Lung (tissue), 13 donors: ENCODE measurements around the gene TMEM213. TPM values are rescaled to one million over a fixed set of nuclear protein-coding genes. Genes with fewer than 3 reads are reported as not detected.

Experiments
- ATAC-seq: fragments of 200-7000 bp; cut with Tn5 transposase; one replicate; pipeline ENCODE4 v1.9.1; 2020; ENCODE audit warnings: moderate number of reproducible peaks; ENCODE audit not compliant: insufficient read depth, low FRiP score
- DNase-seq, 3 donors: peaks; one replicate each; pipeline ENCODE4 v3.0.0-alpha.2; 2013 to 2017
- H3K27ac ChIP-seq, 2 donors: one replicate each; pipeline ENCODE4 v1.5.1; 2013; ENCODE audit warnings: mild to moderate bottlenecking in 2 of 2, moderate library complexity in 2 of 2, control low read depth in 1 of 2, inconsistent platforms in 1 of 2, low read depth in 1 of 2, low read length in 1 of 2
- H3K27me3 ChIP-seq, 3 donors: one replicate each; pipeline ENCODE4 v1.5.1; 2013; ENCODE audit warnings: low read length in 2 of 3; ENCODE audit not compliant: control insufficient read depth in 3 of 3, insufficient read depth in 3 of 3
- H3K36me3 ChIP-seq, 4 donors: one replicate each; pipeline ENCODE4 v1.5.1; 2013; ENCODE audit warnings: low read length in 4 of 4, mild to moderate bottlenecking in 1 of 4, moderate library complexity in 1 of 4; ENCODE audit not compliant: control insufficient read depth in 4 of 4, insufficient read depth in 4 of 4
- H3K4me1 ChIP-seq, 5 donors: one replicate each; pipeline ENCODE4 v1.5.1; 2013; ENCODE audit warnings: low read length in 5 of 5, mild to moderate bottlenecking in 2 of 5, moderate library complexity in 1 of 5; ENCODE audit not compliant: control insufficient read depth in 5 of 5, insufficient read depth in 5 of 5
- H3K4me3 ChIP-seq: one replicate; pipeline ENCODE4 v1.5.1; 2013; ENCODE audit warnings: mild to moderate bottlenecking, control low read depth, moderate library complexity
- H3K9ac ChIP-seq, 2 donors: one replicate each; pipeline ENCODE4 v1.5.1; 2013; ENCODE audit warnings: low read length in 2 of 2, control low read depth in 1 of 2; ENCODE audit not compliant: insufficient read depth in 1 of 2
- H3K9me3 ChIP-seq, 4 donors: one replicate each; pipeline ENCODE4 v1.5.1; 2013; ENCODE audit warnings: low read length in 3 of 4, mild to moderate bottlenecking in 1 of 4, moderate library complexity in 1 of 4; ENCODE audit not compliant: control insufficient read depth in 4 of 4, insufficient read depth in 3 of 4
- CTCF ChIP-seq: IDR thresholded peaks from 2 replicates; pipeline ENCODE4 v1.5.1; 2012; ENCODE audit warnings: mild to moderate bottlenecking; ENCODE audit errors: control extremely low read depth, extremely low read depth
- WGBS, 2 donors: extraction: QIAGEN DNeasy Blood & Tissue Kit; methylation state at CpG; one replicate each; pipeline ENCODE4 v1.1.7; 2013; 5-methylcytosine and 5-hydroxymethylcytosine counted together
- polyA plus RNA-seq, 2 donors: library from polyadenylated mRNA; stranded (reverse); fragments of 200-250 nt; gene quantifications; one replicate each; pipeline ENCODE4 v1.2.1, GENCODE V29; 2013
- small RNA-seq: library from RNA; depleted of rRNA; stranded (forward); fragments of <200 nt; gene quantifications from one replicate; pipeline ENCODE3, GENCODE V24; 2014; ENCODE audit warnings: low replicate concordance
- total RNA-seq, 2 donors: library from RNA; depleted of rRNA in 1 of 2; stranded (reverse); fragments of >200 nt in 1 of 2; gene quantifications; one replicate each; pipeline ENCODE4 v1.2.1, GENCODE V29; 2014 to 2021
- donor health status: control.
- donor health status: control.
- donor health status: Bipolar disorder and iron deficiency.
- donor health status: healthy.
- donor health status: DM: yes; HTN: yes; CAD: no.

TMEM213 gene
- total and polyA plus RNA-seq, 4 donors, result 0.29 to 2.0 (median 0.83) TPM; not detected in 1

GRCh38 chr7:138885383-138886147, 87.8 kb downstream of the TMEM213 start:
- DNase-seq, result no peak
- H3K27ac ChIP-seq, result no peak overlapping the region
- ATAC-seq, result no peak
- H3K27me3 ChIP-seq, result no peaks in the 10 kb centered on the region
- no peak overlapping the region for H3K4me3 ChIP-seq
- H3K9ac ChIP-seq, result no peak overlapping the region
- WGBS, 2 donors, result 91 to 94% methylated on average over 13 of the region's 13 CpGs
- peaks cover 0 to 6% (median 3%) of the 10 kb centered on the region in 5 donors for H3K4me1 ChIP-seq
- TF ChIP-seq CTCF, result no peak
- peaks cover 0 to 4% (median 0%) of the 10 kb centered on the region in 4 donors for H3K36me3 ChIP-seq
- no peaks in the 10 kb centered on the region for H3K9me3 ChIP-seq

GRCh38 chr7:138886501-138886917, 88.7 kb downstream of the TMEM213 start:
- no peak overlapping the region for H3K4me3 ChIP-seq
- H3K4me1 ChIP-seq, result peaks cover 0 to 14% (median 3%) of the 10 kb centered on the region in 5 donors
- DNase-seq (peak in 2 of 3 donors; percentile 78 to 80), ATAC-seq (peak; percentile 81)
- H3K27me3 ChIP-seq, result no peaks in the 10 kb centered on the region
- no peaks in the 10 kb centered on the region for H3K9me3 ChIP-seq
- H3K27ac ChIP-seq, result no peak overlapping the region
- WGBS, 2 donors, result 29 to 36% methylated on average over 4 of the region's 4 CpGs
- H3K9ac ChIP-seq, result no peak overlapping the region
- TF ChIP-seq CTCF, result peak; percentile 65
- no peaks in the 10 kb centered on the region for H3K36me3 ChIP-seq

DNA sequence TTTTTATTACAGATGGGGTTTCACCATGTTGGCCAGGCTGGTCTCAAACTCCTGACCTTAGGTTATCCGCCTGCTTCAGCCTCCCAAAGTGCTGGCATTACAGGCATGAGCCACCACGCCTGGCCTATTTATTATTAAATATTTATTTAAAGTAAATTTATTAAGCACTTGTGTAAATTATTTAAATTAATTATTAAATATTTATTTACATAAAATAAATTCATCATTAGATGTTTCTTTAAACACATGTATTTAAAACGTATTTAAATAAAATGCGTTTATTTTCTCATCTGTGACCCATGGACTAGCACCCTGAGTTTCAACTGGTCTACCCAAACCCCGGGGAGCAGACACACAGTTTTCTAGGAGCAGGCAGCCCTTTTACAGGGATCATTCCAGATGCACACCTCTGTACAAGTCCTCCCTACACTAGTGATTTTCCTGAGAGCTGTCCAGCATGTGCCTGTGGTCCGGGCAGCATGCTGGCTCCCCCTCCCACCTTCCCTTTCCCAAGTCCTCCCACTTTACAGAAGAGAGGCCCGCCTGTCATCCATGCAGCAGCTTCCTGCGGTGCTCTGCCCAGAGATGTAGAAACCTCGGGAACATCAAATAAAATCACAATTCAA, 89.4 kb downstream of the TMEM213 start:
- Histone ChIP-seq H3K4me1 (peaks cover 0 to 20% (median 8%) of the 10 kb centered on the region in 5 donors), H3K36me3 (no peaks in the 10 kb centered on the region), H3K27me3 (no peaks in the 10 kb centered on the region), H3K4me3 (no peak overlapping the region), H3K27ac (no peak overlapping the region), H3K9ac (no peak overlapping the region), H3K9me3 (no peaks in the 10 kb centered on the region)
- no peak for TF ChIP-seq CTCF
- ATAC-seq (no peak), DNase-seq (no peak)
- WGBS, 2 donors, result 91 to 94% methylated on average over 9 of the region's 9 CpGs

Small RNA genes within 50 kb of the gene (small RNA-seq; reads per million reads assigned to genes)
- gene RNU6-1272P, result not detected

Other genes with a start within 250 kb of the TMEM213 start
- 1 to 10 TPM in 1 of 2 donors, not detected in 1; 1.5 TPM for gene SVOPL, start 96.6 kb upstream of the TMEM213 start, total RNA-seq
- gene SVOPL, start 96.6 kb upstream of the TMEM213 start, polyA plus RNA-seq, result under 1 TPM; 0.13 to 0.39 TPM
- 1 to 10 TPM; 1.5 to 1.6 TPM for gene ATP6V0A4, start 202 bp downstream of the TMEM213 start, total RNA-seq
- under 1 TPM; 0.22 to 0.86 TPM for gene ATP6V0A4, start 202 bp downstream of the TMEM213 start, polyA plus RNA-seq
- 1 to 10 TPM; 5.5 to 5.8 TPM for gene KIAA1549, start 183.4 kb downstream of the TMEM213 start, total RNA-seq
- gene KIAA1549, start 183.4 kb downstream of the TMEM213 start, polyA plus RNA-seq, result 1 to 10 TPM in 1 of 2 donors, under 1 TPM in 1; 0.83 to 1.7 TPM
- gene ZC3HAV1L, start 238.0 kb downstream of the TMEM213 start, total RNA-seq, result 10 to 100 TPM in 1 of 2 donors, 1 to 10 TPM in 1; 7.5 to 30.7 TPM
- gene ZC3HAV1L, start 238.0 kb downstream of the TMEM213 start, polyA plus RNA-seq, result 1 to 10 TPM in 1 of 2 donors, under 1 TPM in 1; 0.57 to 1.6 TPM